ENCODE data around the gene OSBPL10. TPM values are rescaled to one million over a fixed set of nuclear protein-coding genes. Genes with fewer than 3 reads are reported as not detected.
A peak's percentile ranks its signal among the peaks of the same experiment; 100 is the strongest.
"Not testable (repeated sequence)": the region's sequence is repeated elsewhere in the genome, so short reads cannot be mapped to it uniquely, and the experiment has no call there.

The OSBPL10 gene
- polyA plus RNA-seq, 2 of the 4 experiments (the other 2 are of a cell fraction) = 9.2 to 17.0 TPM

- FAIRE-seq (no peak), ATAC-seq (no peak), DNase-seq (ENCODE audit: low read depth in 1 of 2, low spot score in 1 of 2) (no peak)
- Histone ChIP-seq H3K4me1 (no peaks in the 10 kb centered on the region), H3K4me2 (no peak overlapping the region), H3K9me3 (peaks cover 53% of the 10 kb centered on the region), H3K27ac (no peak overlapping the region), H3K4me3 (no peak overlapping the region)
- ChIA-PET POLR2A (no interaction called here), CTCF (no interaction called here)
- TF ChIP-seq MAFK (IDR thresholded peaks at IDR 0.05; ENCODE audit: partially characterized antibody) (peak; percentile 82), NPAS2 (CRISPR knock-in tag; IDR thresholded peaks at IDR 0.05; ENCODE audit: borderline replicate concordance) (no peak), FOXS1 (CRISPR knock-in tag; IDR thresholded peaks at IDR 0.05) (no peak), TFCP2L1 (CRISPR knock-in tag; IDR thresholded peaks at IDR 0.05) (no peak)
- 82% methylated on average over 1 of the region's 1 CpG for WGBS (ENCODE audit: missing lambda C conversion rate)
Measured at GRCh38 chr3:31993843-31994242, 12.8 kb upstream of the OSBPL10 start.

- H3K4me2 ChIP-seq; ATAC-seq; FAIRE-seq; CTCF ChIA-PET; DNase-seq (ENCODE audit: low read depth in 1 of 2, low spot score in 1 of 2); POLR2A ChIA-PET; H3K4me3 ChIP-seq; H3K27ac ChIP-seq; H3K4me1 ChIP-seq: not testable (repeated sequence)
- 73% methylated on average over 6 of the region's 6 CpGs for WGBS (ENCODE audit: missing lambda C conversion rate)
- H3K9me3 ChIP-seq = peaks cover 60% of the 10 kb centered on the region
Measured at GRCh38 chr3:31992995-31993394, 11.9 kb upstream of the OSBPL10 start.

GRCh38 chr3:31988271-31988670 is 7.2 kb upstream of the OSBPL10 start:
- 73% methylated on average over 1 of the region's 1 CpG for WGBS (ENCODE audit: missing lambda C conversion rate)

GRCh38 chr3:31985831-31986230 is 4.8 kb upstream of the OSBPL10 start:
- 98% methylated on average over 2 of the region's 2 CpGs for WGBS (ENCODE audit: missing lambda C conversion rate)
- no peak overlapping the region for H3K27ac ChIP-seq
- ATAC-seq = no peak
- peaks cover 35% of the 10 kb centered on the region for H3K9me3 ChIP-seq
- ChIA-PET CTCF (interaction anchor here (0.6 kb wide), 1 partner anchor 949 kb away, joined by 4 read pairs; no protein-coding TSS in a partner anchor), POLR2A (no interaction called here)
- H3K4me1 ChIP-seq = no peaks in the 10 kb centered on the region; the same call in 2 of the 3 replicates
- FAIRE-seq = no peak
- no peak overlapping the region for H3K4me3 ChIP-seq
- H3K4me2 ChIP-seq = no peak overlapping the region
- TF ChIP-seq RNF2 (IDR thresholded peaks at IDR 0.05; ENCODE audit: borderline replicate concordance, low read depth) (no peak), SMC3 (IDR thresholded peaks at IDR 0.05) (no peak), HOXB13 (CRISPR knock-in tag; IDR thresholded peaks at IDR 0.05; ENCODE audit: low read depth) (no peak), E2F6 (IDR thresholded peaks at IDR 0.05; ENCODE audit: borderline replicate concordance, low read depth) (no peak), CTCF (IDR thresholded peaks at IDR 0.05) (no peak), REST (IDR thresholded peaks at IDR 0.05) (no peak), RARB (CRISPR knock-in tag; IDR thresholded peaks at IDR 0.05) (no peak), JUNB (IDR thresholded peaks at IDR 0.05) (no peak), HMGXB4 (CRISPR knock-in tag; IDR thresholded peaks at IDR 0.05; ENCODE audit: borderline replicate concordance) (no peak), FOSL2 (IDR thresholded peaks at IDR 0.05) (no peak), FOSL2 (CRISPR knock-in tag; IDR thresholded peaks at IDR 0.05) (no peak), EHF (CRISPR knock-in tag; IDR thresholded peaks at IDR 0.05) (no peak)
- DNase-seq (ENCODE audit: low read depth in 1 of 2, low spot score in 1 of 2) = no peak

More at GRCh38 chr3:31988271-31988670, 7.2 kb upstream of the OSBPL10 start:
- ATAC-seq = no peak
- FAIRE-seq = no peak
- H3K27ac ChIP-seq = no peak overlapping the region
- POLR2A ChIA-PET = no interaction called here
- TF ChIP-seq RARB (CRISPR knock-in tag; IDR thresholded peaks at IDR 0.05) = no peak
- TF ChIP-seq FOXS1 (CRISPR knock-in tag; IDR thresholded peaks at IDR 0.05) = no peak
- TF ChIP-seq HES2 (IDR thresholded peaks at IDR 0.05) = no peak
- TF ChIP-seq KDM1A (IDR thresholded peaks at IDR 0.05; ENCODE audit: low read depth) = no peak
- no peak for TF ChIP-seq RNF2 (IDR thresholded peaks at IDR 0.05; ENCODE audit: borderline replicate concordance, low read depth)
- TF ChIP-seq HOXA7 (CRISPR knock-in tag; IDR thresholded peaks at IDR 0.05) = no peak
- TF ChIP-seq CEBPB (IDR thresholded peaks at IDR 0.05) = no peak
- no peak for TF ChIP-seq CHD4 (IDR thresholded peaks at IDR 0.05; ENCODE audit: borderline replicate concordance)
- no peak overlapping the region for H3K4me3 ChIP-seq
- CTCF ChIA-PET = interaction anchor here (1.2 kb wide), 1 partner anchor 30 kb away, joined by 3 read pairs; no protein-coding TSS in a partner anchor
- no peak for DNase-seq (ENCODE audit: low read depth in 1 of 2, low spot score in 1 of 2)
- H3K9me3 ChIP-seq = peaks cover 57% of the 10 kb centered on the region
- H3K4me1 ChIP-seq = no peaks in the 10 kb centered on the region
- no peak overlapping the region for H3K4me2 ChIP-seq

Measured in A549 (cell line).